Choroid plexus epithelial cell (primary cell): ENCODE data around the gene COL25A1.

Experiments
- DNase-seq: peaks from one replicate; pipeline ENCODE4 v3.0.0-alpha.2; 2010; ENCODE audit warnings: low read depth
- H3K4me3 ChIP-seq: 2 replicates; pipeline ENCODE4 v1.5.1; 2011; ENCODE audit warnings: low read depth, mild to moderate bottlenecking, control low read depth, low read length, moderate library complexity
- TF ChIP-seq, protein P1 (sequence below): conservative IDR thresholded peaks from 2 replicates; pipeline ENCODE4 v1.5.1; 2011; ENCODE audit warnings: low read depth, mild to moderate bottlenecking, control low read depth, inconsistent platforms, low read length, moderate library complexity

The COL25A1 gene

GRCh38 chr4:109065006-109065405 is 237.5 kb downstream of the COL25A1 start:
- TF ChIP-seq, protein P1, sequence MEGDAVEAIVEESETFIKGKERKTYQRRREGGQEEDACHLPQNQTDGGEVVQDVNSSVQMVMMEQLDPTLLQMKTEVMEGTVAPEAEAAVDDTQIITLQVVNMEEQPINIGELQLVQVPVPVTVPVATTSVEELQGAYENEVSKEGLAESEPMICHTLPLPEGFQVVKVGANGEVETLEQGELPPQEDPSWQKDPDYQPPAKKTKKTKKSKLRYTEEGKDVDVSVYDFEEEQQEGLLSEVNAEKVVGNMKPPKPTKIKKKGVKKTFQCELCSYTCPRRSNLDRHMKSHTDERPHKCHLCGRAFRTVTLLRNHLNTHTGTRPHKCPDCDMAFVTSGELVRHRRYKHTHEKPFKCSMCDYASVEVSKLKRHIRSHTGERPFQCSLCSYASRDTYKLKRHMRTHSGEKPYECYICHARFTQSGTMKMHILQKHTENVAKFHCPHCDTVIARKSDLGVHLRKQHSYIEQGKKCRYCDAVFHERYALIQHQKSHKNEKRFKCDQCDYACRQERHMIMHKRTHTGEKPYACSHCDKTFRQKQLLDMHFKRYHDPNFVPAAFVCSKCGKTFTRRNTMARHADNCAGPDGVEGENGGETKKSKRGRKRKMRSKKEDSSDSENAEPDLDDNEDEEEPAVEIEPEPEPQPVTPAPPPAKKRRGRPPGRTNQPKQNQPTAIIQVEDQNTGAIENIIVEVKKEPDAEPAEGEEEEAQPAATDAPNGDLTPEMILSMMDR: no peak
- no peak for DNase-seq
- no peak overlapping the region for H3K4me3 ChIP-seq

DNA sequence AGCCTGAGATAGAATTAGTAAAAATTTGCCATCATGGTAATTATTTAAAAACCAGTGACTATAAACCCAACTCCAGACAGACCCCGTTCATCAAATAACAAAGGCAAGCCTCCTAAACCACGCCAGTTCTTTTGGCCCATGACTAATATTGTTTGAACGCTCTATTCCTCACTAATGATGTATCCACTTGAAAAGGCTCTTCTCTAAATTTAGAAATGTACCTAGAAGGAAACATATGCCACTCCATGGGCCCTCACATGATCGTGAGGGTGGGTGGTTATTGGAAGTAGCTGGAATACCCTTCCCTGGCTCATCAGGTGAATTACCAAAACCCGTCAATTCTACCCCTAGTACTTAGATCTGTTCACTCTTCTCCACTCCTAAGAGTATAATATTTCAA is 249.2 kb downstream of the COL25A1 start:
- TF ChIP-seq, protein P1: no peak
- H3K4me3 ChIP-seq: no peak overlapping the region
- no peak for DNase-seq

DNA sequence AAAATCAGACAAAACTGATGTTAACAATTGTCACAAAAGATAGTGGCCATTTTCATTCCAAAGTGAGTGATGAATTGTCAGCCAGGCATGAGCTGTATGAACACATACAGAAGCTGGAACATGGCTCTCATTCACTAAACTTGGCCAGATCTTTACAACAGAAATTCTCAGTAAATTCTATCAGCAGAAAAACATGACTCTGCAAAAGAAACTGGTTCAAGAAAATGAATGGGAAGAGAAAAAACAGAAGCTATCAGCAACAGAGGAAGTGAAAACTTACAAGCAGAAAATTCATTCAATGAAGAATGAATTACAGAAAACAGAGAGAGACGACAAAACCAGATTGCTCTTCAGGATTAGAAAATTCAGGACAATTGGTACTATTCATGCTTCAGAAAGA is 249.6 kb downstream of the COL25A1 start:
- DNase-seq: no peak
- H3K4me3 ChIP-seq: no peak overlapping the region
- TF ChIP-seq, protein P1: no peak

DNA sequence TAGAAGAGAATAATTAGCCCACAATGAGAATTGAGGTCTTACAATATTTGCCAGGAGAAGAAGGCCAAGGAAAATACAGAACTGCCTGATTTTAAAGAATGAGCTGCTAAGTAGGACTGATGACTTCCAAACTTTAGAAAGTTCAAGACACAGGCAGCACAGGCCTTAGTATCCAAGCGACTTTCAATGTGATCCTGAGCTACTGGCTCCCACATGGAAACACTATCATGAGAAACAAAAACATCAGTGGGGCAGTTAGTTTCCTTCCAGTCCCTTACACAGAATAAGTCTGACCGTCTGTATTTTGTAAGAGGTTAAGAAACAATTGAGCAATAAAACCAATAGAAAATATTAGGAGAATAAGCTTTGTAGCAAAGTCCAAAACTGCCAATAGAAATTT is 251.4 kb downstream of the COL25A1 start:
- no peak overlapping the region for H3K4me3 ChIP-seq
- no peak for DNase-seq
- TF ChIP-seq, protein P1: no peak

DNA sequence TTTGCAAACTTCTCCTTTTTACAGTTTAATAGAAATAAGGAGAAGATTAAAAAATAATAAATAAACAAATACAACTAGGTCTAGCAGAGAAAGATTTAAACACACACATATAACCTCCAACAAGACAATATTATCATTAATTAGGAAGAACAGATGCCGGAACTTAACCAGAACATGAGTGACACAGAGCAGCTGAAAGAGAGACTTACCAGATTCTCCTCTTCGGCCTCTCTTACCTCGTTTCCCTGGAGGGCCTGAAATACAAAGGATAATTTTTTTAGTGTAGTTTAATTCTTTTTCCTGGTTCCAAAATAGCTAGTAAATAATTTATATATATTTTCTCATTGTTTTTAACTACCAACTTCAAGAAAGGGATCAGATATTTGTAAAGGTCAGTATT is 252.5 kb downstream of the COL25A1 start:
- no peak for DNase-seq
- no peak overlapping the region for H3K4me3 ChIP-seq
- TF ChIP-seq, protein P1: no peak

- DNase-seq: peak; percentile 92
- peak overlapping the region; percentile 20 for H3K4me3 ChIP-seq
- TF ChIP-seq, protein P1: no peak
Observed at GRCh38 chr4:109046471-109047201, 255.8 kb downstream of the COL25A1 start.

DNA sequence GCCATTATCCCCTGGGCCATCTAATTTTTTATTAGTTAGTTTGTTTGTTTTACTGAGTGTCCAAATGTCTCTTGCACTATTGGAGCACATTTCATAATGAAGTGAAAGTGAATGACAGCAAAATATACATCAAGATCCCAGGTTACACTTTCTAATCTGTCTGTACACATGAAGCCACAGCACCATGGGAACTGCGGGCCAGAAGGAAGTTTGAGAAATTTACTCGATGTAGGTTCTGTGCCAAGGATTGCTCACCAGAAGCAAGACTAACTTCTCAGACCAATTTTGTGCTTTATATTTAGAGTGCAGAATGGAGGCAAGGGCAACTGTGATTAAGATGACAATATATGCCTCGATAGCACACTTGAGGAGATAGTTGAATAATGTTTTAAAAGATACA is 258.0 kb downstream of the COL25A1 start:
- TF ChIP-seq, protein P1: no peak
- H3K4me3 ChIP-seq: no peak overlapping the region
- peak; percentile 34 for DNase-seq
